Activated naive CD8-positive, alpha-beta T cell treated with anti-CD3 and anti-CD28 coated beads, Interleukin-2, amount 10 ng/mL, durations not matched to agents 7 days and 5 days (primary cell): ENCODE data around the gene PLEKHA5. TPM values are rescaled to one million over a fixed set of nuclear protein-coding genes. Genes with fewer than 3 reads are reported as not detected.

Experiments used
- ATAC-seq: fragments of 150-1000 bp; cut with Tn5 transposase; one replicate; pipeline ENCODE4 v1.10.0; 2021; ENCODE audit warnings: low read depth, moderate library complexity
- POLR2A ChIA-PET: fragments of 350-600 bp; sonication (Branson Sonifier 250); formaldehyde crosslinking; loops from one replicate; lab custom pipeline; 2021; ENCODE audit warnings: antibody characterized with exemption; lab: Charles Lee
- DNase-seq: peaks from one replicate; pipeline ENCODE4 v3.0.0; 2021
- H3K27ac Mint-ChIP-seq: one replicate; pipeline ENCODE4 v1.8.0; 2022; ENCODE audit warnings: mild to moderate bottlenecking, mixed read lengths
- H3K27me3 Mint-ChIP-seq: one replicate; pipeline ENCODE4 v1.8.0; 2022; ENCODE audit warnings: mild to moderate bottlenecking, moderate library complexity, mixed read lengths
- H3K36me3 Mint-ChIP-seq: one replicate; pipeline ENCODE4 v1.8.0; 2021; ENCODE audit warnings: mild to moderate bottlenecking, mixed read lengths
- H3K4me1 Mint-ChIP-seq: one replicate; pipeline ENCODE4 v1.8.0; 2021; ENCODE audit warnings: mixed read lengths
- H3K4me3 Mint-ChIP-seq: one replicate; pipeline ENCODE4 v1.8.0; 2022; ENCODE audit warnings: mild to moderate bottlenecking, moderate library complexity, mixed read lengths
- H3K9me3 Mint-ChIP-seq: one replicate; pipeline ENCODE4 v1.8.0; 2021; ENCODE audit warnings: mixed read lengths
- total RNA-seq, 2 experiments: library from RNA; stranded (reverse); gene quantifications; one replicate each; pipeline ENCODE4 v1.2.3, GENCODE V29; 2021

PLEKHA5 gene
- total RNA-seq, 2 experiments from 2014 or later = 4.4 to 5.5 TPM

DNA sequence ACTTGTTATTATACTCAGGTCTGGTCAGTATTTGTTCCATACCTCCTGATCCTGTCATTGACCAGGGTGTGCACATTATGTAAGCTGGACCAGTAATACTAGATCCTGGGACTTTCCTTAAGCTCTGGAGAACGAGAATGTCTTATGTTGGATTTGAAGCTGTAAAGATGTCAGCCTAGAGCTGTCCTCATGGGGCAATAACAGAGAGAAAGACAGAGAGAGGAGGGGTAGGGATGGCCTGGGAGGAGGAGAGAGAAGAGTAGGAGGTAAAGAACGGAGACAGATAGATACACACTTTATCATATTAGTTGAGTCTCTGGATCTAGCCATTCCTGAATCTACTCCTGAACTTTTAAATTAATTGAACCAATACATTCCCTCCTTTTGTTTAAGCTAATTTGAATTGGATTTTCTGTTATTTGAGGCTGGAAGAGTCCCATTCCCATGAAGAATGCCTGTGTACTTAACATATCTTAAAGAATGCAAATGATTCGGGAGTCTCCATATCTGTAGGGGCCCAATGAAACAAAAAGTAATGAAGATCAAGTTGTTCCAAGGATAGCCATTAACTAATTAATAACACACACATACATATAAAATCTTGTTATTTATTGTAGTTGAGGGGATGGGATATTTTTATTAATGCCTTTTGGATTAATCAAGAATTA is 55.9 kb downstream of the PLEKHA5 start:
- no peak overlapping the region for H3K4me3 Mint-ChIP-seq
- ATAC-seq (no peak), DNase-seq (no peak)
- H3K27ac Mint-ChIP-seq = no peak overlapping the region
- peaks cover 4% of the 10 kb centered on the region for H3K27me3 Mint-ChIP-seq
- H3K36me3 Mint-ChIP-seq = no peaks in the 10 kb centered on the region
- H3K9me3 Mint-ChIP-seq = no peaks in the 10 kb centered on the region
- H3K4me1 Mint-ChIP-seq = no peaks in the 10 kb centered on the region
- POLR2A ChIA-PET = no interaction called here

DNA sequence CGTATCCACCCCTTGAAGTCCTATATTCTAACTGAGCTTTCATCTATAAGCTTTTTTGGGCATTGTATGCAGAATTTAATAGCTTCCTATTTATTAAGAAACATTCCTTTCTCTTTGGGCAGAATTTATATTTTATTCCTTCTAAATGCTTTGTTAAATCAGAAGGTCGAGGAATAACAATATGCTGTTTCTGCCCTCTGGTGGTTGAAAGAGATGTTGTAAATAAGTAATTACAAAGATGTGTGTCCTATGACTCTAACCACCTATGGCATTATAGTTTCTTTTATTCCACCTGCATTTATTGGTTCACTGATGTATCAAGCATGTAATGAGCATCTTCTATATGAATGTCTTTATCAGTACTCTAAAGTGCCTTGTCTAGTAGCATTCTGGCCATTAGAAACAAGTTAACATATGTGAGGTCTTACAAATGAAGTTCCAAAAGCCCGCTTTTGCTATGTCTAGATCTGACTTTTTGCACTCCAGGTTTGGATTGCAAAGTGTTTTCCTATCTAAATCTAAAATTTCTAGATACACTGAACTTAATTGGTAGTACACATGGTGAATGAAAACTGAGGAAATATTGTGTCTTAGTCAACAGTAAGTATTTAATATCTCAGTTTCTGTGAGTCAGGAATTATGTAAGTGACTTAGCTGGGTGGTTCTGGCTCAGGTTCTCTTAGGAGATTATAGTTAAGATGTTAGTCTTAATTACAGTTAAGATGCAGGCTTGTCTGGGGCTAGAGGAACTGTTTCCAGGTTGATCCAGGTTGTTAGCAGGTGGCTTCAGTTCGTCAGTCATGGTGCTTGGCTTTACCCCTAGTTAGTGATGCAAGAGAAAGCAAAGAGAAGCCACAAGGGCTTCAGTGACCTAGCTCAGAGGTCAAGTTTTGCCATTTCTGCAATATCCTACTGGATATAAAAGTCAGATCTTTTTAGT is 57.5 kb downstream of the PLEKHA5 start:
- POLR2A ChIA-PET = no interaction called here
- Mint-ChIP-seq H3K36me3 (no peaks in the 10 kb centered on the region), H3K9me3 (no peaks in the 10 kb centered on the region), H3K4me3 (no peak overlapping the region), H3K4me1 (no peaks in the 10 kb centered on the region), H3K27me3 (peaks cover 6% of the 10 kb centered on the region), H3K27ac (no peak overlapping the region)
- DNase-seq (no peak), ATAC-seq (no peak)

DNA sequence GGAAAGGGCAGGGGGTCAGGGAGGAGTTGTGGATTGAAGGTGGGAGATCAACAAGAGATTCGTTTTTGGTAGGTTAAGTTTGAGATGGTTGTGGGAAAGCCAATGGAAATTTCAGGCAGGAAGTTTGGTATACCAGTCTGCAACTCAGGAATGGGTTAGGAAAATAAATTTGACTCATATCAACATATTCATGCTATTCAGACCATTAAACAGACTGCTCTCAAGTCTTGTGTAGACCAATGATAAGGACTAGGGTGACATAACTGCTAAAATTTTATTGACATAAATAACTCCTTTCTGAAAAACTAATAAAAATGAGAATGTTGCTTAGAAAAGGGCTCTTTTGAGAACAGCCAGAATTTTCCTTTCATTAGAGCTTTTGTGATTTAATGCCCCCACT is 60.0 kb downstream of the PLEKHA5 start:
- ATAC-seq = no peak
- no peak overlapping the region for H3K4me3 Mint-ChIP-seq

DNA sequence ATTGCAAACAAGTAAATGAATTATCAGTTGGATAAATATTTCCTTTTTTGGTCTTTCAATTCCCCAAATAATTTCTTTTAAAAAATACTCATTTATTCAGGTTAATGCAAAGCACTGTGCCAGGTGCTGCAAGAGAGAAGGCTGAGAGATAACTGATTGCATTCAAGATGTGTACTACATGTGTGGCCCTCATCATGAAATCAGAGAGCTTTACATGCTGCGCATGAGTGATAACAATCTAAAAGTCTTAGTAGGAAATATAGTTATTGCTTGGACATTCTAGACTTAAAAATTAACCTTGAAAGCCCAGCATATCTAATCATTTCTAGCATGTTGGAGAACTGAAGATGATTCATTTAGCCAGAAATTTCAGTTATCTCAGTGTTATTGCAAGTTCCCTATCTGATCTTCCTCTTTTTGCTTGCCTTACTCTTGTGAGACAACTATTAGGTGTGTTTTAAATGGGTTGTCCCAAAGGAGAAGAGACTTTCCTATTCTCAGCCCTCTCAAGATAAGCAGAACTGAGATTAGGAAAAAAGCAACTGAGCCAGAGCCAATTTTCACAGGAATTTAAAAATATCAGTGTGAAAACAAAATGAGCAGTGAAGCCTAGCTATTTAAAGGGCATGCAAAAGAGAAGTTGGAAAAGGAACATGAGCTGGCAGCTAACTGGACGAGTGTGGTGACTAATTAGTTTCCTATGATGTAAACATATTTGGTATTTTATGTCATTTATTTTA is 60.9 kb downstream of the PLEKHA5 start:
- no peak overlapping the region for H3K27ac Mint-ChIP-seq
- no peak overlapping the region for H3K4me3 Mint-ChIP-seq
- H3K9me3 Mint-ChIP-seq = no peaks in the 10 kb centered on the region
- peaks cover 6% of the 10 kb centered on the region for H3K27me3 Mint-ChIP-seq
- POLR2A ChIA-PET = no interaction called here
- ATAC-seq (no peak), DNase-seq (no peak)
- no peaks in the 10 kb centered on the region for H3K36me3 Mint-ChIP-seq
- H3K4me1 Mint-ChIP-seq = no peaks in the 10 kb centered on the region

More for the DNA sequence above, 60.0 kb downstream of the PLEKHA5 start:
- no peaks in the 10 kb centered on the region for H3K36me3 Mint-ChIP-seq
- H3K4me1 Mint-ChIP-seq = no peaks in the 10 kb centered on the region
- H3K27me3 Mint-ChIP-seq = peaks cover 6% of the 10 kb centered on the region
- no peak overlapping the region for H3K27ac Mint-ChIP-seq
- DNase-seq = no peak
- no peaks in the 10 kb centered on the region for H3K9me3 Mint-ChIP-seq
- POLR2A ChIA-PET = no interaction called here

DNA sequence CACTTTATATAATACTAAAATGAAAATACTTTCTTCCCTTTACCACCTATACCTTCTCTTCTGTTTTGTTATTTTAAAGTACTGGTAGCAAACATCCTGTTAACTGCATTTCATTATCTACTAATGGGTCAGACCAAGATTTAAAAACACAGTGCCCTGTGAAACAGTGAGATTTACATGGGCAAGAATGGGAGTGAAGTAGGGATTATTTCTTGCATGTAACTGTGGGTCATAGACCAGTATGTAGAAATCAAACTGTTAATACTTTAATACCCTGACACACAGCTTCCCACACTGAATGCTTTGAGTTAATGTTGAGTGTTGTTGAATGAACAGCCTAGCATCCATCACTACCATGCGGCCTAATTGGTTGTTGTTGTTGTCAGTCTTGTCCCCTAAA is 61.6 kb downstream of the PLEKHA5 start:
- Mint-ChIP-seq H3K36me3 (no peaks in the 10 kb centered on the region), H3K9me3 (no peaks in the 10 kb centered on the region), H3K4me1 (no peaks in the 10 kb centered on the region), H3K27me3 (peaks cover 6% of the 10 kb centered on the region), H3K27ac (no peak overlapping the region), H3K4me3 (no peak overlapping the region)
- POLR2A ChIA-PET = no interaction called here
- DNase-seq (no peak), ATAC-seq (no peak)

DNA sequence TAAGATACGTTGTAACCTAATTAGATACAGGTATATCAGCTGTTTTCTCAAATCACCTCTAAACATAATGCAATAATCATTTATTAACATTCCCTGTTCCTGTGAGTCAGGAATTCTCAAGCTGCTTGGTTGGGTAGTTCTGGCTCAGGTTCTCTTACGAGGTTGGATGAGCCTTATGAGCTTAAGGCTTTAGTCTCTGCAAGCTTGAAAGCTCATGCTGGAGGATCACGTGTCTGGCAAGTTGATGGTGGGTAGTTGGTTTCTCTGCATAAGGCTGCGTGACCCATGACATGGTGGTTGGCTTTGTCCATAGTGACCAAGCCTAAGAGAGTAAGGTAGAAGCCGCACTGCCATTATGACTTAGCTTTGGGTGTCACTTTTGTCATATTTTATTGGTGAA is 62.0 kb downstream of the PLEKHA5 start:
- Mint-ChIP-seq H3K27ac (no peak overlapping the region), H3K36me3 (no peaks in the 10 kb centered on the region), H3K4me3 (no peak overlapping the region), H3K27me3 (peaks cover 6% of the 10 kb centered on the region), H3K4me1 (no peaks in the 10 kb centered on the region), H3K9me3 (no peaks in the 10 kb centered on the region)
- POLR2A ChIA-PET = no interaction called here
- no peak for DNase-seq
- no peak for ATAC-seq

DNA sequence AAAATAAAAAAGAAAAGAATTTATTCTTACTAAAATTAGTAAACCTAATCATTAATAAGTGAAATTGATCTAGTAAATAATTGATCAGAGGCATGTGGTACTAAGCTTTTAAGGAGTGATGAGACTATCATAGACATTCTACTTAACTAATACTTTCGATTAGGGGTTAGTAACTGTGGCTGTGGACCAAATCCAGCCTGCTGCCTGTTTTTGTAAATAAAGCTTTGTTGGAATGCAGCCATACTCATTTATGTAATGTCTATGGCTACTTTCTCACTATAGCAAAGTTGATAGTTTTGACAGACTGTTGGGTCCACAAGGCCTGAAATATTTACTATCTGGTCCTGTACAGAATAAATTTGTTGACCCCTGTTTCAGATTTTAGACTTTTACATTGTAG is 63.2 kb downstream of the PLEKHA5 start:
- DNase-seq = no peak
- Mint-ChIP-seq H3K36me3 (no peaks in the 10 kb centered on the region), H3K27ac (no peak overlapping the region), H3K9me3 (no peaks in the 10 kb centered on the region), H3K4me1 (no peaks in the 10 kb centered on the region), H3K4me3 (no peak overlapping the region), H3K27me3 (peaks cover 2% of the 10 kb centered on the region)
- ATAC-seq = no peak
- POLR2A ChIA-PET = no interaction called here

DNA sequence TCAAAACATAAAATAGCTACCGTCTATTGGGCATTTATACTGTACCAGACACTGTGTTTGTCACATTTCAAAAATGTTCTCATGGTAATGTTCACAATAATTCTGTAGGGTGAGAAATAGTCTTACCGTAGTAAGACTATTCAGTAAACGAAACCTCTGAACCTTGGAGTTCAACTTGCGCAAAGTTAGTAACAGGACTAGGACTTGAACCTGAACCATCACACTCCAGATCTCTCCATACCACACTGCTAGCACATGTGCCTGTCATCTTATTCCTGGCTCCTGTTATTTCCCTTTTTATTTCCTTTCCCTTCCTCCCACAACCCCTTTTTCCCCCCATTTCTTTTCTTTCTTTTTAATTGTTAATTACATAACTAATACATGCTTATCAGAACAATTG is 65.4 kb downstream of the PLEKHA5 start:
- Mint-ChIP-seq H3K4me1 (no peaks in the 10 kb centered on the region), H3K9me3 (no peaks in the 10 kb centered on the region), H3K36me3 (no peaks in the 10 kb centered on the region), H3K4me3 (no peak overlapping the region), H3K27ac (no peak overlapping the region), H3K27me3 (peaks cover 2% of the 10 kb centered on the region)
- ATAC-seq (no peak), DNase-seq (no peak)
- POLR2A ChIA-PET = no interaction called here

DNA sequence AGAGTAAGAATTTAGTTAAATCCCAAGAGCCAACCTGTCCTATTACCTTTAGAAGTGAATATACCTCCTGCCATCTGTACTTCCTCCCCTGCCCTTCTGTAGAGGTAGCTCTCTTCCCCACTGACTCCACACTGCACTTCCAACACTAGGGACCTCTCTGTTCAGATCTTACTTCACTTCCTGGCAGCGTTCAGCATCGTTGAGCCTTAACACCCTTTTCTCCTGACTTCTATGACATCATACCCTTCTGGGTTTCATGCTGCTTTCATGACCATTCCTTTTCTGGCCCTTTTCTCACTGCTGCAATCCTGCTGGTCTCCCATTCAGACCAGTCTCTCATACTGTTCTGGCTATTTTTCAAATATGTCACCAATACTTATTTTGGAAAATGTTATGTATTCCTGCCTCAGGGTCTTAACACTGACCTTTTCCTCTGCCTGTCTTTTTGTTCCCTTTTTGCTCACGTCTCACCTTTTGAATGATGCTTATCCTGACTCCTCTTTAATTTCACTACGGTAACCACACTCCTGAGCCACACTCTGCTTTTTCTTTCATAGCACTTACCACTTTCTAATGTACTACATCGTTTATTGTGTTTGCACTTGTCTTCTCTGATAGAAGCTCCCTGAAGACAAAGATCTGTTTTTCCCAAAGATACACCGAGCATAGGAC is 67.6 kb downstream of the PLEKHA5 start:
- no peaks in the 10 kb centered on the region for H3K27me3 Mint-ChIP-seq
- H3K4me1 Mint-ChIP-seq = no peaks in the 10 kb centered on the region
- ATAC-seq (no peak), DNase-seq (no peak)
- H3K9me3 Mint-ChIP-seq = no peaks in the 10 kb centered on the region
- no peaks in the 10 kb centered on the region for H3K36me3 Mint-ChIP-seq
- POLR2A ChIA-PET = no interaction called here
- no peak overlapping the region for H3K4me3 Mint-ChIP-seq
- H3K27ac Mint-ChIP-seq = no peak overlapping the region

DNA sequence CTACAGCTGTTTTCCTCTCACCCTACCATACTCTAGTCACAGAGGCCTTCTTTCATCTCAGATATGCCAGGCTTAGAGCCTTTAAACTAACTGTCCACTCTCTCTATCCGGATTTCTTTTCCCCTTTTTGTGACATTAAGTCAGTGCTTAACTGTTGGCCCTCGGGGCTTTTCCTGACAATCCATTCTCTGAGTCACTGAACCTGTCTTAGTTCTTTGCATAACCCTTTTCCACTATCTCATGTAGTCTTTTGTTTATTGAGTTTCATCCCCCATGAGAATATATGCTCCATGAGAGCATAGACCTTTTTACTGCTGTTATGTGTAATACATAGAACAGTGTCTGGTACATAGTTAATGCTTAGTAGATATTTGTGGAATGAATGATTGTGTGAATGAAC is 68.7 kb downstream of the PLEKHA5 start:
- Mint-ChIP-seq H3K27me3 (no peaks in the 10 kb centered on the region), H3K27ac (no peak overlapping the region), H3K4me3 (no peak overlapping the region), H3K36me3 (no peaks in the 10 kb centered on the region), H3K9me3 (no peaks in the 10 kb centered on the region), H3K4me1 (no peaks in the 10 kb centered on the region)
- no peak for ATAC-seq
- POLR2A ChIA-PET = no interaction called here
- DNase-seq = no peak

DNA sequence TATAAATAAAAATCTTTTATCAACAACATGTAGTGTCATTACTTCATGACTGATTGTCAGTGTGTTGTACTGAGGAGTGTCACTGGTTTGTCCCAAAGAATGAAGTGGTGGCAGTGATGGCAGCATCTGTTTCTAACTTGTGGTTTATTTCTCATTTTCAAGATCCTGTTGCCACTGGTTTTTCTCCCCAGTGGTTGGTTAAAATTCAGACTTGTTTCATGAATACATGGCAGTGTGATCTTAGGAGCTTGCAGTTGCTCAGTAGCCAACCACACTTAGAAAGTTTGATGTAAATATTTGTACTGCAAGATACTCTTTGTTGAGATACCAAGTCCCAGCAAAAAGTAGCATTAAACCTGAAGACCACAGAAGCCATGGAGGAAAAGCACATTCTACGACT is 69.8 kb downstream of the PLEKHA5 start:
- Mint-ChIP-seq H3K27ac (no peak overlapping the region), H3K36me3 (no peaks in the 10 kb centered on the region), H3K4me1 (no peaks in the 10 kb centered on the region), H3K4me3 (no peak overlapping the region), H3K27me3 (no peaks in the 10 kb centered on the region), H3K9me3 (no peaks in the 10 kb centered on the region)
- DNase-seq (no peak), ATAC-seq (no peak)
- POLR2A ChIA-PET = no interaction called here

DNA sequence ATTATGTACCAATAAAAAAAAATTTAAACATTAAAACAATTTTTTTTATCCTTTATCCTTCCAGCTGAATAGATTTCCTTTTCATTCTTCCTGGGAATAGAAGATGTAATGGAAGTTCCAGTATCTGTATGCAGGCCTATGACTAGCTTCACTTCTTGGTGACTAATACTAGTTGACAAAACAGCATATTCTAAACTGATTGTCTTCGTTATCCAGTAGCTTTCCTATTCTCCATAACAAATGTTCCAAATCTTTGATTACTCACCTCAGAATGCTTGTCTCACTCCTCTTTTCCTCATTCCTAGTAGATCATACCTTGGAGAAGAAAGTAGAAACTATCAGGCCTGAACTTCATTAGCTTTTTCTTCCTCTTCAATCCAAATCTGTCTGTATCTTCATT is 70.7 kb downstream of the PLEKHA5 start:
- no peak for DNase-seq
- POLR2A ChIA-PET = no interaction called here
- no peak for ATAC-seq
- Mint-ChIP-seq H3K9me3 (no peaks in the 10 kb centered on the region), H3K27me3 (no peaks in the 10 kb centered on the region), H3K27ac (no peak overlapping the region), H3K4me1 (no peaks in the 10 kb centered on the region), H3K36me3 (no peaks in the 10 kb centered on the region), H3K4me3 (no peak overlapping the region)

DNA sequence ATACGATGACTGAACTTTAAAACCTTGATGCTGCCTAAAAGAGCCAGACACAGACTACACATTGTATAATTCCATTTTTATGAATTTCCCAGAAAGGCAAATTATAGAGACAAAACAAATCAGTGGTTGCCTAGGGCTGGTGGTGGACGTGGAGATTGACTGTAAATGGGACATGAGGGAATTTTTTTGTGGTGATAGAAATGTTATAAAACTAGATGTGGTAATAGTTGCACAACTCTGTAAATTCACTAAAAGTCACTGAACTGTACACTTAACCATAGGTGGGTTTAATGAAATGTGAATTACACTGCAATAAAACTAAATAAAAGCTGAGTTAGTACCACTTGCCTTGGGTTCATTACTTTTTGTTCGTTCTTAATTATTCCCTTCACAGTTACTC is 72.1 kb downstream of the PLEKHA5 start:
- no peaks in the 10 kb centered on the region for H3K9me3 Mint-ChIP-seq
- no peaks in the 10 kb centered on the region for H3K4me1 Mint-ChIP-seq
- no peak overlapping the region for H3K4me3 Mint-ChIP-seq
- H3K36me3 Mint-ChIP-seq = no peaks in the 10 kb centered on the region
- H3K27me3 Mint-ChIP-seq = no peaks in the 10 kb centered on the region
- DNase-seq (no peak), ATAC-seq (no peak)
- POLR2A ChIA-PET = no interaction called here
- H3K27ac Mint-ChIP-seq = no peak overlapping the region
